Osteoblast (primary cell): ENCODE measurements around the gene PLK5. TPM values are rescaled to one million over a fixed set of nuclear protein-coding genes. Genes with fewer than 3 reads are reported as not detected.

Experiments
- DNase-seq: peaks from one replicate; pipeline ENCODE4 v3.0.0; 2011; ENCODE audit warnings: low spot score, mixed read lengths; ENCODE audit not compliant: insufficient read length; ENCODE audit errors: missing footprints
- H2AFZ ChIP-seq: 2 replicates; pipeline ENCODE4 v1.6.0; 2011; ENCODE audit warnings: mild to moderate bottlenecking, low read length
- H3K27ac ChIP-seq: 2 replicates; pipeline ENCODE4 v1.5.1; 2011; ENCODE audit warnings: mild to moderate bottlenecking, low read depth, low read length, moderate library complexity
- H3K27me3 ChIP-seq: 2 replicates; pipeline ENCODE4 v1.6.0; 2012; ENCODE audit warnings: mild to moderate bottlenecking, control low read depth, inconsistent platforms, low read length, moderate library complexity; ENCODE audit not compliant: insufficient read depth
- H3K36me3 ChIP-seq: 2 replicates; pipeline ENCODE4 v1.5.1; 2011; ENCODE audit warnings: mild to moderate bottlenecking, low read length, control low read depth, moderate library complexity; ENCODE audit not compliant: insufficient read depth
- H3K4me1 ChIP-seq: 2 replicates; pipeline ENCODE4 v1.5.1; 2011; ENCODE audit warnings: mild to moderate bottlenecking, low read length, control low read depth, moderate library complexity; ENCODE audit not compliant: insufficient read depth
- H3K4me2 ChIP-seq: 2 replicates; pipeline ENCODE4 v1.6.0; 2011; ENCODE audit warnings: mild to moderate bottlenecking, low read length; ENCODE audit not compliant: insufficient read depth
- H3K4me3 ChIP-seq: fragments of 200-600 bp; sonication (generic); 3 replicates; pipeline ENCODE4 v1.5.1; 2012; ENCODE audit warnings: mild to moderate bottlenecking, low read length, inconsistent platforms; ENCODE audit not compliant: insufficient read depth
- H3K79me2 ChIP-seq: 2 replicates; pipeline ENCODE4 v1.6.0; 2012; ENCODE audit warnings: mild to moderate bottlenecking, low read length, control low read depth, inconsistent platforms; ENCODE audit not compliant: insufficient read depth
- H3K9me3 ChIP-seq: 2 replicates; pipeline ENCODE4 v1.5.1; 2011; ENCODE audit warnings: low read depth, low read length, control low read depth
- H4K20me1 ChIP-seq: 2 replicates; pipeline ENCODE4 v1.6.0; 2012; ENCODE audit warnings: mild to moderate bottlenecking, low read length, control low read depth; ENCODE audit not compliant: insufficient read depth
- CTCF ChIP-seq: IDR thresholded peaks from 2 replicates; pipeline ENCODE4 v1.5.1; 2011; ENCODE audit warnings: mild to moderate bottlenecking, low read depth, low read length, moderate library complexity; ENCODE audit errors: extremely low read depth
- total RNA-seq: library from RNA; depleted of rRNA; stranded (reverse); fragments of >200 nt; gene quantifications from 2 replicates; pipeline ENCODE4 v1.2.3, GENCODE V29; 2012

The PLK5 gene
- total RNA-seq, 1 donor: under 0.01 TPM

- no peak overlapping the region for H3K4me3 ChIP-seq
- no peaks in the 10 kb centered on the region for H3K79me2 ChIP-seq
- DNase-seq: no peak
- peaks cover 19% of the 10 kb centered on the region for H3K27me3 ChIP-seq
- no peak overlapping the region for H3K4me2 ChIP-seq
- H3K9me3 ChIP-seq: peaks cover 6% of the 10 kb centered on the region
- no peaks in the 10 kb centered on the region for H3K4me1 ChIP-seq
- no peak overlapping the region for H2AFZ ChIP-seq
- no peaks in the 10 kb centered on the region for H4K20me1 ChIP-seq
- H3K27ac ChIP-seq: no peak overlapping the region
- no peaks in the 10 kb centered on the region for H3K36me3 ChIP-seq
- no peak for TF ChIP-seq CTCF
Measured at GRCh38 chr19:1503925-1504773, 19.7 kb upstream of the PLK5 start.

- H3K79me2 ChIP-seq: no peaks in the 10 kb centered on the region
- no peak overlapping the region for H3K27ac ChIP-seq
- H3K36me3 ChIP-seq: no peaks in the 10 kb centered on the region
- peaks cover 6% of the 10 kb centered on the region for H3K9me3 ChIP-seq
- H3K4me3 ChIP-seq: no peak overlapping the region
- no peaks in the 10 kb centered on the region for H4K20me1 ChIP-seq
- H2AFZ ChIP-seq: no peak overlapping the region
- TF ChIP-seq CTCF: no peak
- H3K4me1 ChIP-seq: no peaks in the 10 kb centered on the region
- no peak overlapping the region for H3K4me2 ChIP-seq
- H3K27me3 ChIP-seq: peaks cover 22% of the 10 kb centered on the region
- no peak for DNase-seq
Measured at GRCh38 chr19:1505012-1505411, 18.9 kb upstream of the PLK5 start.

GRCh38 chr19:1505991-1506881, 17.6 kb upstream of the PLK5 start:
- Histone ChIP-seq H3K9me3 (peaks cover 6% of the 10 kb centered on the region), H2AFZ (no peak overlapping the region), H3K36me3 (no peaks in the 10 kb centered on the region), H3K79me2 (no peaks in the 10 kb centered on the region), H4K20me1 (no peaks in the 10 kb centered on the region), H3K4me3 (no peak overlapping the region), H3K27ac (no peak overlapping the region), H3K27me3 (peaks cover 30% of the 10 kb centered on the region), H3K4me2 (no peak overlapping the region), H3K4me1 (no peaks in the 10 kb centered on the region)
- no peak for TF ChIP-seq CTCF
- DNase-seq: no peak
